Esophagus squamous epithelium (tissue), 5 donors: ENCODE results near the gene OCRL. TPM values are rescaled to one million over a fixed set of nuclear protein-coding genes. Genes with fewer than 3 reads are reported as not detected.

Experiments used
- DNase-seq: peaks from one replicate; lab custom pipeline; 2025; lab: John Stamatoyannopoulos, UW
- H3K27ac ChIP-seq, 4 donors: fragments of 200-600 bp; sonication (generic); one replicate each; pipeline ENCODE4 v1.5.1; 2016 to 2019; ENCODE audit warnings: mild to moderate bottlenecking in 1 of 4
- H3K27me3 ChIP-seq, 4 donors: fragments of 200-600 bp; sonication (generic); 1 replicate in 3 of 4; 2 replicates in 1 of 4; pipeline versions ENCODE4 v1.5.1 to v1.6.0; 2017 to 2021; ENCODE audit warnings: antibody characterized with exemption in 1 of 4
- H3K36me3 ChIP-seq, 3 donors: fragments of 200-600 bp; sonication (generic); one replicate each; pipeline ENCODE4 v1.5.1; 2016 to 2019
- H3K4me1 ChIP-seq, 3 donors: fragments of 200-600 bp; sonication (generic); one replicate each; pipeline ENCODE4 v1.5.1; 2017 to 2019
- H3K4me3 ChIP-seq, 4 donors: fragments of 200-600 bp; sonication (generic); 1 replicate in 3 of 4; 2 replicates in 1 of 4; pipeline ENCODE4 v1.5.1; 2016 to 2019; ENCODE audit warnings: mild to moderate bottlenecking in 2 of 4, moderate library complexity in 1 of 4
- H3K9me3 ChIP-seq, 3 donors: fragments of 200-600 bp; sonication (generic); one replicate each; pipeline ENCODE4 v1.5.1; 2016 to 2019
- CTCF ChIP-seq, 6 experiments: fragments of 450-650 bp in 4 of 6; fragments of 200-600 bp in 2 of 6; sonication (generic) in 2 of 6; IDR thresholded peaks; one replicate each; pipeline ENCODE4 v1.5.1; 2016 to 2019; ENCODE audit warnings: antibody characterized with exemption in 6 of 6, mild to moderate bottlenecking in 4 of 6, moderate library complexity in 4 of 6
- POLR2A ChIP-seq, 4 donors: fragments of 450-650 bp; IDR thresholded peaks; one replicate each; pipeline ENCODE4 v1.6.1; 2017; ENCODE audit warnings: antibody characterized with exemption in 4 of 4, mild to moderate bottlenecking in 4 of 4, moderate library complexity in 3 of 4
- WGBS, 2 donors: methylation state at CpG; one replicate each; pipeline ENCODE4 v1.1.5; 2018; 5-methylcytosine and 5-hydroxymethylcytosine counted together
- intact Hi-C: fragments of 100-400 bp; cut with DNase I; formaldehyde crosslinking; loops from one replicate; pipeline ENCODE4 v1.15.0; 2022
- total RNA-seq, 4 donors: library from RNA; depleted of rRNA; stranded (reverse); fragments of >200 nt; gene quantifications; one replicate each; pipeline ENCODE4 v1.1.0, GENCODE V29; 2016
- donor health status: DM: yes; HTN: yes; CAD: no.

The OCRL gene
- total RNA-seq, 4 donors from 2014 or later = 7.9 to 13.4 (median 10.7) TPM

GRCh38 chrX:129618997-129619396, 78.9 kb downstream of the OCRL start:
- Histone ChIP-seq H3K27me3 (no peaks in the 10 kb centered on the region), H3K36me3 (no peaks in the 10 kb centered on the region), H3K27ac (no peak overlapping the region), H3K4me3 (no peak overlapping the region), H3K4me1 (no peaks in the 10 kb centered on the region), H3K9me3 (no peaks in the 10 kb centered on the region)
- intact Hi-C loops = no loop called here
- DNase-seq = no peak
- whole genome bisulfite sequencing, 2 donors = 70% methylated on average over 4 of the region's 4 CpGs; no CpG with 5 or more reads in 1 of the 2 donors
- TF ChIP-seq POLR2A (IDR thresholded peaks at IDR 0.05) (no peak), CTCF (IDR thresholded peaks at IDR 0.05) (no peak)

- Histone ChIP-seq H3K4me1 (no peaks in the 10 kb centered on the region), H3K36me3 (no peaks in the 10 kb centered on the region), H3K27ac (no peak overlapping the region), H3K27me3 (no peaks in the 10 kb centered on the region), H3K4me3 (no peak overlapping the region), H3K9me3 (no peaks in the 10 kb centered on the region)
- intact Hi-C loops = no loop called here
- no peak for DNase-seq
- 34 to 82% methylated on average over 2 to 3 of the region's 10 CpGs for WGBS, 2 donors
- TF ChIP-seq CTCF (IDR thresholded peaks at IDR 0.05) (no peak), POLR2A (IDR thresholded peaks at IDR 0.05) (no peak)
These were observed 82.8 kb downstream of the OCRL start for GRCh38 chrX:129622757-129623301.

- Histone ChIP-seq H3K9me3 (no peaks in the 10 kb centered on the region), H3K27ac (no peak overlapping the region), H3K36me3 (no peaks in the 10 kb centered on the region), H3K4me3 (no peak overlapping the region), H3K4me1 (no peaks in the 10 kb centered on the region), H3K27me3 (no peaks in the 10 kb centered on the region)
- 31 to 41% methylated on average over 3 of the region's 3 CpGs for WGBS, 2 donors
- no peak for TF ChIP-seq POLR2A (IDR thresholded peaks at IDR 0.05)
- no peak for TF ChIP-seq CTCF (IDR thresholded peaks at IDR 0.05)
- DNase-seq = no peak
- intact Hi-C loops = no loop called here
These were observed 86.0 kb downstream of the OCRL start for GRCh38 chrX:129626026-129626425.

- TF ChIP-seq CTCF (IDR thresholded peaks at IDR 0.05) (no peak), POLR2A (IDR thresholded peaks at IDR 0.05) (no peak)
- no peak for DNase-seq
- 74 to 81% methylated on average over 6 to 7 of the region's 7 CpGs for whole genome bisulfite sequencing, 2 donors
- peak overlapping the region in 1 of 4 donors; percentile 3 for H3K27ac ChIP-seq
- H3K4me1 ChIP-seq = peaks cover 0 to 13% (median 0%) of the 10 kb centered on the region in 3 donors
- no peaks in the 10 kb centered on the region for H3K27me3 ChIP-seq
- H3K9me3 ChIP-seq = no peaks in the 10 kb centered on the region
- H3K4me3 ChIP-seq = no peak overlapping the region
- H3K36me3 ChIP-seq = no peaks in the 10 kb centered on the region
- intact Hi-C loops = no loop called here
These were observed 89.8 kb downstream of the OCRL start for GRCh38 chrX:129629837-129630236.

- Histone ChIP-seq H3K4me1 (peaks cover 0 to 23% (median 0%) of the 10 kb centered on the region in 3 donors), H3K9me3 (no peaks in the 10 kb centered on the region), H3K27ac (peak overlapping the region in 1 of 4 donors; percentile 2), H3K4me3 (no peak overlapping the region), H3K27me3 (peaks cover 0 to 3% (median 0%) of the 10 kb centered on the region in 4 donors), H3K36me3 (no peaks in the 10 kb centered on the region)
- intact Hi-C loops = no loop called here
- WGBS, 2 donors = 43 to 71% methylated on average over 5 of the region's 5 CpGs
- TF ChIP-seq CTCF (IDR thresholded peaks at IDR 0.05) (no peak), POLR2A (IDR thresholded peaks at IDR 0.05) (no peak)
- DNase-seq = no peak
These were observed 91.8 kb downstream of the OCRL start for GRCh38 chrX:129631849-129632248.
